ENCODE measurements around the gene NAMPT. TPM values are rescaled to one million over a fixed set of nuclear protein-coding genes. Genes with fewer than 3 reads are reported as not detected.

Gene NAMPT
- total and polyA plus RNA-seq, 2 donors (not counting 1 experiment from before 2014, with no cell fraction given) = 57.7 to 155 TPM

GRCh38 chr7:106313966-106314365 is 29.2 kb upstream of the NAMPT start:
- TF ChIP-seq CTCF (conservative IDR thresholded peaks at IDR 0.05 in 1 of 2, IDR thresholded peaks at IDR 0.05 in 1 of 2; ENCODE audit: low read depth in 1 of 2, low read length in 2 of 2) = no peak
- no peak for TF ChIP-seq EZH2 (IDR thresholded peaks at IDR 0.05; ENCODE audit: low read length, missing control alignments)
- no peaks in the 10 kb centered on the region for H4K20me1 ChIP-seq (ENCODE audit: control insufficient read depth, extremely low read depth, insufficient read depth, low read length)
- no peak overlapping the region for H3K4me3 ChIP-seq (replicated peaks in 1 of 4; ENCODE audit: control extremely low read depth in 1 of 4, insufficient read depth in 1 of 4, low read depth in 3 of 4, low read length in 4 of 4)
- H3K27ac ChIP-seq (ENCODE audit: insufficient read depth, low read length) = no peak overlapping the region
- H2AFZ ChIP-seq (ENCODE audit: low read length) = no peak overlapping the region
- no peak overlapping the region for H3K4me2 ChIP-seq (ENCODE audit: extremely low read depth, insufficient read depth, low read length)
- no peaks in the 10 kb centered on the region for H3K9me3 ChIP-seq (ENCODE audit: control insufficient read depth, insufficient read depth, low read depth, low read length)
- H3K79me2 ChIP-seq (ENCODE audit: control insufficient read depth, insufficient read depth, low read length) = no peaks in the 10 kb centered on the region
- no peaks in the 10 kb centered on the region for H3K36me3 ChIP-seq (ENCODE audit: control insufficient read depth, insufficient read depth, low read length)
- DNase-seq (ENCODE audit: low read depth in 2 of 2) = no peak
- H3K27me3 ChIP-seq (ENCODE audit: control insufficient read depth, insufficient read depth, low read length) = no peaks in the 10 kb centered on the region
- no peak overlapping the region for H3K9ac ChIP-seq (ENCODE audit: insufficient read depth, low read length)
- no peaks in the 10 kb centered on the region for H3K4me1 ChIP-seq (ENCODE audit: control insufficient read depth, extremely low read depth, insufficient read depth, low read length)

- Histone ChIP-seq H3K4me2 (ENCODE audit: extremely low read depth, insufficient read depth, low read length) (peak overlapping the region; percentile 23), H3K9ac (ENCODE audit: insufficient read depth, low read length) (no peak overlapping the region), H3K27me3 (ENCODE audit: control insufficient read depth, insufficient read depth, low read length) (no peaks in the 10 kb centered on the region), H3K4me1 (ENCODE audit: control insufficient read depth, extremely low read depth, insufficient read depth, low read length) (no peaks in the 10 kb centered on the region), H3K4me3 (replicated peaks in 1 of 4; ENCODE audit: control extremely low read depth in 1 of 4, insufficient read depth in 1 of 4, low read depth in 3 of 4, low read length in 4 of 4) (no peak overlapping the region), H3K27ac (ENCODE audit: insufficient read depth, low read length) (no peak overlapping the region), H4K20me1 (ENCODE audit: control insufficient read depth, extremely low read depth, insufficient read depth, low read length) (no peaks in the 10 kb centered on the region), H3K79me2 (ENCODE audit: control insufficient read depth, insufficient read depth, low read length) (no peaks in the 10 kb centered on the region), H2AFZ (ENCODE audit: low read length) (no peak overlapping the region), H3K36me3 (ENCODE audit: control insufficient read depth, insufficient read depth, low read length) (no peaks in the 10 kb centered on the region), H3K9me3 (ENCODE audit: control insufficient read depth, insufficient read depth, low read depth, low read length) (no peaks in the 10 kb centered on the region)
- DNase-seq (ENCODE audit: low read depth in 2 of 2) = peak; percentile 59 to 88
- TF ChIP-seq CTCF (conservative IDR thresholded peaks at IDR 0.05 in 1 of 2, IDR thresholded peaks at IDR 0.05 in 1 of 2; ENCODE audit: low read depth in 1 of 2, low read length in 2 of 2) (no peak), EZH2 (IDR thresholded peaks at IDR 0.05; ENCODE audit: low read length, missing control alignments) (no peak)
Observed at GRCh38 chr7:106313456-106313901, 28.7 kb upstream of the NAMPT start.

DNA sequence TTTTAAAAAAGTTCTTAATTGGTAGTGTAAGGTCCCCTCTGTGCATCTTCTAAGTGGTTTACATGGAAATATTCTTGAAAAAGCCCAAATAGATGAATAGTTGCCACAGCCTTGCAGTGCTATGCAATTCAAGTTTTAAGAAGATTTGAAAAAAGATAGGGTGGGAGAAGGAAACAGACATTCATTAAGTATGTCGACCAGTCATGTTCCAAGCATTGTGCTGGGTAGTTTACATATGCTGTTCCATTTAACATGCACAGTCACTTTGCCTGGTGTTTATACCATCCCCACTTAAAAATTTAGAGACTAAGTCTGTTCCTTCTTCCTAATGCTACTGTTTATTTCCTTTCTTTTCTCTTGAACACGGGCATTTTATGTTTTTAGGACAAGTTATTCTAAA is 28.1 kb upstream of the NAMPT start:
- TF ChIP-seq CTCF (conservative IDR thresholded peaks at IDR 0.05 in 1 of 2, IDR thresholded peaks at IDR 0.05 in 1 of 2; ENCODE audit: low read depth in 1 of 2, low read length in 2 of 2) (no peak), EZH2 (IDR thresholded peaks at IDR 0.05; ENCODE audit: low read length, missing control alignments) (no peak)
- H3K4me3 ChIP-seq (replicated peaks in 1 of 4; ENCODE audit: control extremely low read depth in 1 of 4, insufficient read depth in 1 of 4, low read depth in 3 of 4, low read length in 4 of 4) = no peak overlapping the region
- no peaks in the 10 kb centered on the region for H3K79me2 ChIP-seq (ENCODE audit: control insufficient read depth, insufficient read depth, low read length)
- no peak overlapping the region for H2AFZ ChIP-seq (ENCODE audit: low read length)
- no peak overlapping the region for H3K4me2 ChIP-seq (ENCODE audit: extremely low read depth, insufficient read depth, low read length)
- no peaks in the 10 kb centered on the region for H3K36me3 ChIP-seq (ENCODE audit: control insufficient read depth, insufficient read depth, low read length)
- peak in 1 of 2 donors; percentile 34 for DNase-seq (ENCODE audit: low read depth in 2 of 2)
- no peaks in the 10 kb centered on the region for H3K27me3 ChIP-seq (ENCODE audit: control insufficient read depth, insufficient read depth, low read length)
- H3K27ac ChIP-seq (ENCODE audit: insufficient read depth, low read length) = no peak overlapping the region
- no peak overlapping the region for H3K9ac ChIP-seq (ENCODE audit: insufficient read depth, low read length)
- no peaks in the 10 kb centered on the region for H3K9me3 ChIP-seq (ENCODE audit: control insufficient read depth, insufficient read depth, low read depth, low read length)
- H4K20me1 ChIP-seq (ENCODE audit: control insufficient read depth, extremely low read depth, insufficient read depth, low read length) = no peaks in the 10 kb centered on the region
- H3K4me1 ChIP-seq (ENCODE audit: control insufficient read depth, extremely low read depth, insufficient read depth, low read length) = no peaks in the 10 kb centered on the region

Data from fibroblast of lung (primary cell).